Measurements from ENCODE around the gene DUT.

DUT gene

GRCh38 chr15:48373821-48374451 is 42.7 kb downstream of the DUT start:
- no peak for FAIRE-seq

GRCh38 chr15:48374472-48374871 is 43.2 kb downstream of the DUT start:
- FAIRE-seq, result no peak

- FAIRE-seq, result no peak
Measured at GRCh38 chr15:48375767-48376166, 44.5 kb downstream of the DUT start.

- FAIRE-seq, result no peak
Measured at GRCh38 chr15:48380198-48380597, 49.0 kb downstream of the DUT start.

- no peak for FAIRE-seq
Measured at GRCh38 chr15:48381861-48382260, 50.6 kb downstream of the DUT start.

GRCh38 chr15:48383031-48383430 is 51.8 kb downstream of the DUT start:
- FAIRE-seq, result no peak

GRCh38 chr15:48384616-48385015 is 53.4 kb downstream of the DUT start:
- FAIRE-seq, result no peak

- FAIRE-seq, result no peak
Measured at GRCh38 chr15:48385031-48385830, 54.0 kb downstream of the DUT start.

GRCh38 chr15:48388016-48388851 is 57.0 kb downstream of the DUT start:
- FAIRE-seq, result no peak

- no peak for FAIRE-seq
Measured at GRCh38 chr15:48388910-48389309, 57.7 kb downstream of the DUT start.

- no peak for FAIRE-seq
Measured at GRCh38 chr15:48389691-48390143, 58.5 kb downstream of the DUT start.

GRCh38 chr15:48391950-48392349 is 60.7 kb downstream of the DUT start:
- FAIRE-seq, result no peak

GRCh38 chr15:48392356-48392755 is 61.1 kb downstream of the DUT start:
- FAIRE-seq, result no peak
